BE2C (cell line): ENCODE results near the gene CIB1.

ENCODE experiments used
- DNase-seq: peaks from one replicate; pipeline ENCODE4 v3.0.0-alpha.2; 2020
- H3K27me3 ChIP-seq: fragments of 250-450 bp; sonication (Bioruptor Pico); 2 replicates; pipeline ENCODE4 v1.5.1; 2020; ENCODE audit warnings: mild to moderate bottlenecking
- H3K36me3 ChIP-seq: fragments of 250-450 bp; sonication (Bioruptor Pico); 2 replicates; pipeline ENCODE4 v1.5.1; 2020; ENCODE audit warnings: mild to moderate bottlenecking
- H3K4me1 ChIP-seq: fragments of 250-450 bp; sonication (Bioruptor Pico); 2 replicates; pipeline ENCODE4 v1.5.1; 2020
- H3K4me3 ChIP-seq: 2 replicates; pipeline ENCODE4 v1.5.1; 2011; ENCODE audit warnings: low read depth, low read length
- H3K9me3 ChIP-seq: fragments of 250-450 bp; sonication (Bioruptor Pico); 2 replicates; pipeline ENCODE4 v1.5.1; 2020
- TF ChIP-seq, protein P1 (sequence below): IDR thresholded peaks from 2 replicates; pipeline ENCODE4 v1.5.1; 2012; ENCODE audit warnings: mild to moderate bottlenecking, low read depth, low read length

CIB1 gene

DNA sequence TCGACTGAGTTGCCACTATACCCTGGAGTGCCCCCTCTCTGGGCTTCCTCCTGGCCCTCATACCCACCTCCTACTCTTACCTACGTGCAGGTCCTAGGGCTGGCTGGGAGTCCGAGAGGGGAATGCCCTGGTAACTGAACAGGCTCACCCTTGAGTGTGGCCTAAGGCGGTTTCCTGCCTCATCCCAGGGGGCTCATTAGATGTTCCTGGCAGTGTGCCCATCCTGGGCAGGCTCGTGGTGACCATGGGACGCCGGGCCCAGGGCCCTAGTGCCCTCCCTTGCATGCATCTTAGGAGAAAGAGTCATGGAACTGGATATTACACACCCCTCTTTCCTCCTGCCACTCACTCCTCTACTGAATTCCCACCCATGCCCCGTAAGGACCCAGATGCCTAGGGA lies 29.8 kb downstream of the CIB1 start:
- Histone ChIP-seq H3K27me3 (no peaks in the 10 kb centered on the region), H3K4me3 (no peak overlapping the region), H3K4me1 (peaks cover 26% of the 10 kb centered on the region), H3K9me3 (no peaks in the 10 kb centered on the region), H3K36me3 (no peaks in the 10 kb centered on the region; the same call in 1 of the 2 replicates)
- peak; percentile 67 for DNase-seq
- TF ChIP-seq, protein P1, sequence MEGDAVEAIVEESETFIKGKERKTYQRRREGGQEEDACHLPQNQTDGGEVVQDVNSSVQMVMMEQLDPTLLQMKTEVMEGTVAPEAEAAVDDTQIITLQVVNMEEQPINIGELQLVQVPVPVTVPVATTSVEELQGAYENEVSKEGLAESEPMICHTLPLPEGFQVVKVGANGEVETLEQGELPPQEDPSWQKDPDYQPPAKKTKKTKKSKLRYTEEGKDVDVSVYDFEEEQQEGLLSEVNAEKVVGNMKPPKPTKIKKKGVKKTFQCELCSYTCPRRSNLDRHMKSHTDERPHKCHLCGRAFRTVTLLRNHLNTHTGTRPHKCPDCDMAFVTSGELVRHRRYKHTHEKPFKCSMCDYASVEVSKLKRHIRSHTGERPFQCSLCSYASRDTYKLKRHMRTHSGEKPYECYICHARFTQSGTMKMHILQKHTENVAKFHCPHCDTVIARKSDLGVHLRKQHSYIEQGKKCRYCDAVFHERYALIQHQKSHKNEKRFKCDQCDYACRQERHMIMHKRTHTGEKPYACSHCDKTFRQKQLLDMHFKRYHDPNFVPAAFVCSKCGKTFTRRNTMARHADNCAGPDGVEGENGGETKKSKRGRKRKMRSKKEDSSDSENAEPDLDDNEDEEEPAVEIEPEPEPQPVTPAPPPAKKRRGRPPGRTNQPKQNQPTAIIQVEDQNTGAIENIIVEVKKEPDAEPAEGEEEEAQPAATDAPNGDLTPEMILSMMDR, result no peak

DNA sequence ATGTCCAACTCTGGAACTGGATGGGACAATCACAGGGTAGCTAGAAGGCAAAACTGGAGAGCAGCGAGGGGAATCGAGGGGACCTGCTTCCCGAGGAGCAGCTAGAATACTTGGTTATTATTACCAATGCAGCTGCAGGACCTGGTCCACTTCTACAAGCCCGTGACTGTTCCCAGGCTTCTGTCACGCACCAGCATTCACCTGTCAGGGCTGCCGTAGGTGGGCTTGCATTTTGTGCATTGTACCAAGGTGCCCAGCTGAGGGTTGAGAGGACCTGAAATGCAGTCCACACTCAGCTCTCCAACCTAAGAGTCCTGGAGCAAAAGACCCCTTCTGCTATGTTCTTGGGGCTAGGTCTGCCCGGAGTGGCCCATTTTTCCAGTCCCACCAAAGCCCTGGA lies 30.3 kb downstream of the CIB1 start:
- H3K4me1 ChIP-seq, result peaks cover 26% of the 10 kb centered on the region
- no peak overlapping the region for H3K4me3 ChIP-seq
- no peaks in the 10 kb centered on the region for H3K27me3 ChIP-seq
- TF ChIP-seq, protein P1, result no peak
- no peaks in the 10 kb centered on the region; the same call in 1 of the 2 replicates for H3K36me3 ChIP-seq
- H3K9me3 ChIP-seq, result no peaks in the 10 kb centered on the region
- DNase-seq, result no peak

DNA sequence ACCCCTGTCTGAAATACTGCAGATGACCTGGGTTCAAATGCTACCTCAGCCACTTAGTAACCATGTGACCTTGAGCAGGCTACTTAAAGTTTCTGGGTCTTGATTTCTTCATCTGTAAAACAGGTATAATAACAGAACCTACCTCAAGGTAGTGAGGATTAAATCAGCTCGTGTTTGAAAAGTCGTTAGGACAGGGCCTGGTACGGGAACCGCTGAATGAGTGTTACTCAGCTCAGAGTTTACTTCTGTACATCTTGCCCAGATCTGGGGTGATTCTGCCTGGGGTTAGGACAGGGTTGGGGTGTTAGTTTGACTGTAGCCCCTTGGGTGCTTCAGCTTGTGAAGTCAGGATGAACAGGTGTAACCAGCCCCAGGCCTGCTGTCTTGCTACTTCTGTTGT lies 30.8 kb downstream of the CIB1 start:
- no peaks in the 10 kb centered on the region for H3K27me3 ChIP-seq
- DNase-seq, result no peak
- H3K36me3 ChIP-seq, result no peaks in the 10 kb centered on the region; the same call in 1 of the 2 replicates
- TF ChIP-seq, protein P1, result no peak
- H3K9me3 ChIP-seq, result no peaks in the 10 kb centered on the region
- H3K4me3 ChIP-seq, result peak overlapping the region; percentile 61; the same call in 1 of the 2 replicates
- H3K4me1 ChIP-seq, result peaks cover 26% of the 10 kb centered on the region

DNA sequence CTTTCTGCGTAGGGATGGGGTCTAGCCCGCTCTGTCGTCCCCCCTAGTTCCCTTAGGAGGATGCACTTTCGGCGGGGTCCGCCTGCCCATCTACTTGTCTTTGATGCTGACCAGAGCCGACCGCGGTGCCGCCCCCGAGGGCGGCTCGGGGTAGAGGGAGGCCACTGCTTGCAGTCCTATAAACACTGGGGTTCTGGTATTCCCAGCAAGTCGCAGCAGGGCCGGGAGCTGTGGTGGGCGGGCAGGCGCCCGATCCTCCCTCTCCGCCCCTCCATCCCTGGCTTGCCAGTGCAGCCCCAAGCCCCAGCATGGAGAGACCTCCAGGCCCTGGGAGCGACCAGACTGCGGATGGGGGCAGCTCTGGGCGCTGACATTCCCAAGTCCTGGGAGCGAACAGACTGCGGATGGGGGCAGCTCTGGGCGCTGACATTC lies 31.8 kb downstream of the CIB1 start:
- peak overlapping the region; percentile 61 for H3K4me3 ChIP-seq
- TF ChIP-seq, protein P1, result no peak
- no peaks in the 10 kb centered on the region for H3K27me3 ChIP-seq
- DNase-seq, result peak; percentile 42
- H3K9me3 ChIP-seq, result no peaks in the 10 kb centered on the region
- no peaks in the 10 kb centered on the region; the same call in 1 of the 2 replicates for H3K36me3 ChIP-seq
- H3K4me1 ChIP-seq, result peaks cover 26% of the 10 kb centered on the region

DNA sequence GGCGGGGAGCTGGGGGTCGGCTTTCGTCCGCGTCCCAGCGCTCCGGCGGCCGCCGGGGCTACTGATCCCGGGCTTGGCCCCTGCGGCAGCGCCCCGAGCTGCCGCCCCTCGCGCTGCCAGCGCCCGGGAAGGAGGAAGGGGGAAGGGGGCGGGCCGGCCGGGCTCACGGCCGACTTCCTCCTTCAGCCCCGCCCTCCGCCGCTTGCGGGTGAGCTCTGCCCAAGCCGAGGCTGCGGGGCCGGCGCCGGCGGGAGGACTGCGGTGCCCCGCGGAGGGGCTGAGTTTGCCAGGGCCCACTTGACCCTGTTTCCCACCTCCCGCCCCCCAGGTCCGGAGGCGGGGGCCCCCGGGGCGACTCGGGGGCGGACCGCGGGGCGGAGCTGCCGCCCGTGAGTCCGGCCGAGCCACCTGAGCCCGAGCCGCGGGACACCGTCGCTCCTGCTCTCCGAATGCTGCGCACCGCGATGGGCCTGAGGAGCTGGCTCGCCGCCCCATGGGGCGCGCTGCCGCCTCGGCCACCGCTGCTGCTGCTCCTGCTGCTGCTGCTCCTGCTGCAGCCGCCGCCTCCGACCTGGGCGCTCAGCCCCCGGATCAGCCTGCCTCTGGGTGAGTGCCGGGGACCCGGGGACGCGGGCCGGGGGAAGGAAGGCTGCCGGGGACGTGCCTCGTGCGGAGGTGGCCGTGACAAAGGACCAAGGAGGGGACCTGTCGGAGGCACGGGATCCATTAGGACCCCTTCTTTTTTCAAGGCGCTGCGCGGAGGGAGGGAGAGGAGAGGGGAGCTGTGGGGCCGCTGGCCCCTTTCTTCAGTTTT lies 32.4 kb downstream of the CIB1 start, which contains the start of gene SEMA4B:
SEMA4B (plus strand) TSS at position 201 of the 814 bp plus-strand sequence; CDS start at position 450, 249 bp downstream.
- Histone ChIP-seq H3K27me3 (no peaks in the 10 kb centered on the region), H3K36me3 (no peaks in the 10 kb centered on the region; the same call in 1 of the 2 replicates), H3K4me3 (peak within 1 kb of the TSS; percentile 61), H3K4me1 (peaks cover 23% of the 10 kb centered on the region), H3K9me3 (no peaks in the 10 kb centered on the region)
- peak; percentile 83 for DNase-seq
- TF ChIP-seq, protein P1, result no peak
